K562 (cell line): Measurements from ENCODE around the gene BNIPL. TPM values are rescaled to one million over a fixed set of nuclear protein-coding genes. Genes with fewer than 3 reads are reported as not detected.

Source experiments
- polyA plus RNA-seq, 8 experiments: library from polyadenylated mRNA; depleted of rRNA in 4 of 8; stranded (reverse) in 5 of 8; unstranded in 3 of 8; fragments of >200 nt; fragmentation: Nextera tagmentation in 2 of 8; fragmentation: Illumina TruSeq in 1 of 8; extraction: Ambion mirVana in 2 of 8; extraction: Trizol in 1 of 8; gene quantifications; 2 replicates each; pipeline versions ENCODE4 v1.2.1 to v1.2.3, GENCODE V29; 2011 to 2014; ENCODE audit warnings: inconsistent platforms in 1 of 8, missing spikeins in 1 of 8
- total RNA-seq, 7 experiments: library from RNA; depleted of rRNA in 6 of 7; stranded (reverse); fragments of >200 nt in 6 of 7; fragmentation: Illumina TruSeq in 2 of 7; extraction: Trizol in 2 of 7; gene quantifications; 2 replicates each; pipeline versions ENCODE4 v1.2.1 to v1.2.3, GENCODE V29; 2011 to 2021; ENCODE audit warnings: low replicate concordance in 1 of 7
- TF ChIP-seq, protein P1 (sequence below): fragments of 200-600 bp; sonication (generic); IDR thresholded peaks from one replicate; pipeline ENCODE4 v1.6.1; 2012; ENCODE audit warnings: mild to moderate bottlenecking, low read depth, low read length, inconsistent platforms

Gene BNIPL
- total and polyA plus RNA-seq, 9 of the 15 experiments (the other 6 are each of a cell fraction or from before 2014, with no cell fraction given): 0.08 to 1.4 (median 0.68) TPM

GRCh38 chr1:151055581-151055980 is 19.2 kb downstream of the BNIPL start (continued):
- TF ChIP-seq, protein P1, sequence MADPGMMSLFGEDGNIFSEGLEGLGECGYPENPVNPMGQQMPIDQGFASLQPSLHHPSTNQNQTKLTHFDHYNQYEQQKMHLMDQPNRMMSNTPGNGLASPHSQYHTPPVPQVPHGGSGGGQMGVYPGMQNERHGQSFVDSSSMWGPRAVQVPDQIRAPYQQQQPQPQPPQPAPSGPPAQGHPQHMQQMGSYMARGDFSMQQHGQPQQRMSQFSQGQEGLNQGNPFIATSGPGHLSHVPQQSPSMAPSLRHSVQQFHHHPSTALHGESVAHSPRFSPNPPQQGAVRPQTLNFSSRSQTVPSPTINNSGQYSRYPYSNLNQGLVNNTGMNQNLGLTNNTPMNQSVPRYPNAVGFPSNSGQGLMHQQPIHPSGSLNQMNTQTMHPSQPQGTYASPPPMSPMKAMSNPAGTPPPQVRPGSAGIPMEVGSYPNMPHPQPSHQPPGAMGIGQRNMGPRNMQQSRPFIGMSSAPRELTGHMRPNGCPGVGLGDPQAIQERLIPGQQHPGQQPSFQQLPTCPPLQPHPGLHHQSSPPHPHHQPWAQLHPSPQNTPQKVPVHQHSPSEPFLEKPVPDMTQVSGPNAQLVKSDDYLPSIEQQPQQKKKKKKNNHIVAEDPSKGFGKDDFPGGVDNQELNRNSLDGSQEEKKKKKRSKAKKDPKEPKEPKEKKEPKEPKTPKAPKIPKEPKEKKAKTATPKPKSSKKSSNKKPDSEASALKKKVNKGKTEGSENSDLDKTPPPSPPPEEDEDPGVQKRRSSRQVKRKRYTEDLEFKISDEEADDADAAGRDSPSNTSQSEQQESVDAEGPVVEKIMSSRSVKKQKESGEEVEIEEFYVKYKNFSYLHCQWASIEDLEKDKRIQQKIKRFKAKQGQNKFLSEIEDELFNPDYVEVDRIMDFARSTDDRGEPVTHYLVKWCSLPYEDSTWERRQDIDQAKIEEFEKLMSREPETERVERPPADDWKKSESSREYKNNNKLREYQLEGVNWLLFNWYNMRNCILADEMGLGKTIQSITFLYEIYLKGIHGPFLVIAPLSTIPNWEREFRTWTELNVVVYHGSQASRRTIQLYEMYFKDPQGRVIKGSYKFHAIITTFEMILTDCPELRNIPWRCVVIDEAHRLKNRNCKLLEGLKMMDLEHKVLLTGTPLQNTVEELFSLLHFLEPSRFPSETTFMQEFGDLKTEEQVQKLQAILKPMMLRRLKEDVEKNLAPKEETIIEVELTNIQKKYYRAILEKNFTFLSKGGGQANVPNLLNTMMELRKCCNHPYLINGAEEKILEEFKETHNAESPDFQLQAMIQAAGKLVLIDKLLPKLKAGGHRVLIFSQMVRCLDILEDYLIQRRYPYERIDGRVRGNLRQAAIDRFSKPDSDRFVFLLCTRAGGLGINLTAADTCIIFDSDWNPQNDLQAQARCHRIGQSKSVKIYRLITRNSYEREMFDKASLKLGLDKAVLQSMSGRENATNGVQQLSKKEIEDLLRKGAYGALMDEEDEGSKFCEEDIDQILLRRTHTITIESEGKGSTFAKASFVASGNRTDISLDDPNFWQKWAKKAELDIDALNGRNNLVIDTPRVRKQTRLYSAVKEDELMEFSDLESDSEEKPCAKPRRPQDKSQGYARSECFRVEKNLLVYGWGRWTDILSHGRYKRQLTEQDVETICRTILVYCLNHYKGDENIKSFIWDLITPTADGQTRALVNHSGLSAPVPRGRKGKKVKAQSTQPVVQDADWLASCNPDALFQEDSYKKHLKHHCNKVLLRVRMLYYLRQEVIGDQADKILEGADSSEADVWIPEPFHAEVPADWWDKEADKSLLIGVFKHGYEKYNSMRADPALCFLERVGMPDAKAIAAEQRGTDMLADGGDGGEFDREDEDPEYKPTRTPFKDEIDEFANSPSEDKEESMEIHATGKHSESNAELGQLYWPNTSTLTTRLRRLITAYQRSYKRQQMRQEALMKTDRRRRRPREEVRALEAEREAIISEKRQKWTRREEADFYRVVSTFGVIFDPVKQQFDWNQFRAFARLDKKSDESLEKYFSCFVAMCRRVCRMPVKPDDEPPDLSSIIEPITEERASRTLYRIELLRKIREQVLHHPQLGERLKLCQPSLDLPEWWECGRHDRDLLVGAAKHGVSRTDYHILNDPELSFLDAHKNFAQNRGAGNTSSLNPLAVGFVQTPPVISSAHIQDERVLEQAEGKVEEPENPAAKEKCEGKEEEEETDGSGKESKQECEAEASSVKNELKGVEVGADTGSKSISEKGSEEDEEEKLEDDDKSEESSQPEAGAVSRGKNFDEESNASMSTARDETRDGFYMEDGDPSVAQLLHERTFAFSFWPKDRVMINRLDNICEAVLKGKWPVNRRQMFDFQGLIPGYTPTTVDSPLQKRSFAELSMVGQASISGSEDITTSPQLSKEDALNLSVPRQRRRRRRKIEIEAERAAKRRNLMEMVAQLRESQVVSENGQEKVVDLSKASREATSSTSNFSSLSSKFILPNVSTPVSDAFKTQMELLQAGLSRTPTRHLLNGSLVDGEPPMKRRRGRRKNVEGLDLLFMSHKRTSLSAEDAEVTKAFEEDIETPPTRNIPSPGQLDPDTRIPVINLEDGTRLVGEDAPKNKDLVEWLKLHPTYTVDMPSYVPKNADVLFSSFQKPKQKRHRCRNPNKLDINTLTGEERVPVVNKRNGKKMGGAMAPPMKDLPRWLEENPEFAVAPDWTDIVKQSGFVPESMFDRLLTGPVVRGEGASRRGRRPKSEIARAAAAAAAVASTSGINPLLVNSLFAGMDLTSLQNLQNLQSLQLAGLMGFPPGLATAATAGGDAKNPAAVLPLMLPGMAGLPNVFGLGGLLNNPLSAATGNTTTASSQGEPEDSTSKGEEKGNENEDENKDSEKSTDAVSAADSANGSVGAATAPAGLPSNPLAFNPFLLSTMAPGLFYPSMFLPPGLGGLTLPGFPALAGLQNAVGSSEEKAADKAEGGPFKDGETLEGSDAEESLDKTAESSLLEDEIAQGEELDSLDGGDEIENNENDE: no peak
- TF ChIP-seq, all 486 proteins: peak for 9
